GM20431 (cell line): Measurements from ENCODE around the gene SIAH3.

Experiments used
- in situ Hi-C: fragments of 300-500 bp; cut with MseI, MboI; formaldehyde crosslinking; loops from one replicate; pipeline ENCODE4 v1.15.0; 2020; ENCODE audit warnings: low sequenced_read_pairs; ENCODE audit not compliant: unreplicated experiment

SIAH3 gene

GRCh38 chr13:45750566-45750965 lies 101.0 kb downstream of the SIAH3 start:
- in situ Hi-C loops, result no loop called here

- in situ Hi-C loops, result no loop called here
Measured at GRCh38 chr13:45748941-45749759, 102.4 kb downstream of the SIAH3 start.

GRCh38 chr13:45747071-45747470 lies 104.5 kb downstream of the SIAH3 start:
- in situ Hi-C loops, result no loop called here

GRCh38 chr13:45744979-45745378 lies 106.6 kb downstream of the SIAH3 start:
- in situ Hi-C loops, result no loop called here

- in situ Hi-C loops, result no loop called here
Measured at GRCh38 chr13:45742985-45743384, 108.6 kb downstream of the SIAH3 start.

GRCh38 chr13:45737571-45738017 lies 114.0 kb downstream of the SIAH3 start:
- in situ Hi-C loops, result no loop called here

GRCh38 chr13:45733361-45733760 lies 118.2 kb downstream of the SIAH3 start:
- in situ Hi-C loops, result no loop called here

GRCh38 chr13:45732916-45733315 lies 118.6 kb downstream of the SIAH3 start:
- in situ Hi-C loops, result no loop called here

- in situ Hi-C loops, result no loop called here
Measured at GRCh38 chr13:45731455-45731854, 120.1 kb downstream of the SIAH3 start.

- in situ Hi-C loops, result no loop called here
Measured at GRCh38 chr13:45728759-45729158, 122.8 kb downstream of the SIAH3 start.
